KG1 (cell line): ENCODE results near the gene NOS1.
"Not testable (repeated sequence)": the region's sequence is repeated elsewhere in the genome, so short reads cannot be mapped to it uniquely, and the experiment has no call there.

Experiments used
- DNase-seq: peaks from one replicate; lab custom pipeline; 2025; lab: John Stamatoyannopoulos, UW

Gene NOS1

DNA sequence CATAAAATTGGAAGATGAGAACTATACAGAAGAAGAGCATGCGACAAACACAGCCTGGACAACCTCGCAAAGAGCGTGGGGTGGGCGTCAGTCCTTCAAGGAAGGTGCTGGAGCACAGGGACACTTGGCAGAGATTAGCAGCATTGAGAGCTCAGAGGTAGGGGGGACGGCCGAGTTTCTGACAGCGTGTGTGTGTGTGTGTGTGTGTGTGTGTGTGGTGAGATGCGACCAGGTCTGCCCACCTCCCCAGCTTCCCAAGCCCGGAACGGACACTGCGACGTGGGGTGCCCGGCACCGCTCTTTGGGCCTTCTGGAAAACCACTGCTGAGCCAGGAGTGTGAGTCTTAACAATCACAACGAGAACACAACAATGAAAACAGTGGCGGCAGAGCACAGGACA lies 153.2 kb downstream of the NOS1 start:
- no peak for DNase-seq

DNA sequence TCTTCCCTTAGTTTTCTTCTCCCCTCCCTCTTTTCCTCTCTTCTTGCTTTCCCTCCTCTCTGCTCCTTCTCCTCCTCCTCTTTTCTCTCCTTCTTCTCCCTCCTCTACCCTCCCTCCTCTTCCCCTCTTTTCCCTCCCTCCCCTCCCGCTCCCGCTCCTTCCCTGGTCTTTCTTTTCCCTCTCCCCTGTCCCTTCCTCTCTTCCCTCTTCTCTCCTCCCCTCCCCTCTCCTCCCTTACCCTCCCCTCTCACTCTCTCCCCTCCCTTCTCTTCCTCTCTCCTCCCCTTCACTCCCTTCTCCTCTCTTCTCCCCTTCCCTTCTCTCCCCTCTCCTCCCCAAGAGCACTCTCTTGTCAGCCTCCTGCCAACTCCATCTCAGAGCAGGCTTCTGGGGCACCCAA lies 153.8 kb downstream of the NOS1 start:
- no peak for DNase-seq

DNA sequence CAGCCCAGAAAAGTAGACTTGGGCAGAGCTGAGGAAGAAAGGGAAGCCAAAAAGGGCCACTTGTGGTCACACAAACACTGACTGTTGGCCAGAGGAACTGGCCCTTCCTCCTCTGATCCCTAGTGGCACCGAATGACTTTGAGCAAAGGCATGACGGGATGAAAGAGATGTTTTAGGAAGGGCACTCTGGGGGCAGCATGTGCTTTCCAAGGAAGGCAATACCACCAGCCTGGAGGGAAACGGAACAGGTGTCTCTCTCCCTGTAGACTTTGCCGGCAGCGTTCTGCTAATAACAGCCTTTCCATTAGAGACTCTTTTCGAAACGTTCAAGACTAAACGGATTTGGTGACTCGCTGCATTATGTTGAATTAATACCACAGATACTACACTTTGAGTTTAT lies 158.9 kb downstream of the NOS1 start:
- DNase-seq = no peak

DNA sequence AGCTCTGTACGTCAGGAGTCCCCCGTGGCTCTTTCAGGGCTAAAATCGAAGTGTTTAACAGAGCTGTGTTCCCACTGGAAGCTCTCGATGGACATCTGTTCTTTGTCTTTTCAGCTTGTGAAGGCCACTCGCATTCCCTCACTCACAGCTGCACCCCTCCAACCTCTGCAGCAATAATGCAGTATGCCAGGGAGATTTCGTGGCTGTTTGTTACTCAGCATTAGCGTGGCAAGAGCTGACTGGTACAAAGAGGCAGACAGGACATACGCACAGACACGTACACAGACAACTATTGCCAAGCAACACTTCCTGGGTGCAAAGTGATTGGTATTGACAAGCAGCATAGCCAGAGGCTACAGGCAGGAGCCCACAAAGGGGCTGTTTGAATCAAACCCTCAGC lies 159.4 kb downstream of the NOS1 start:
- no peak for DNase-seq

DNA sequence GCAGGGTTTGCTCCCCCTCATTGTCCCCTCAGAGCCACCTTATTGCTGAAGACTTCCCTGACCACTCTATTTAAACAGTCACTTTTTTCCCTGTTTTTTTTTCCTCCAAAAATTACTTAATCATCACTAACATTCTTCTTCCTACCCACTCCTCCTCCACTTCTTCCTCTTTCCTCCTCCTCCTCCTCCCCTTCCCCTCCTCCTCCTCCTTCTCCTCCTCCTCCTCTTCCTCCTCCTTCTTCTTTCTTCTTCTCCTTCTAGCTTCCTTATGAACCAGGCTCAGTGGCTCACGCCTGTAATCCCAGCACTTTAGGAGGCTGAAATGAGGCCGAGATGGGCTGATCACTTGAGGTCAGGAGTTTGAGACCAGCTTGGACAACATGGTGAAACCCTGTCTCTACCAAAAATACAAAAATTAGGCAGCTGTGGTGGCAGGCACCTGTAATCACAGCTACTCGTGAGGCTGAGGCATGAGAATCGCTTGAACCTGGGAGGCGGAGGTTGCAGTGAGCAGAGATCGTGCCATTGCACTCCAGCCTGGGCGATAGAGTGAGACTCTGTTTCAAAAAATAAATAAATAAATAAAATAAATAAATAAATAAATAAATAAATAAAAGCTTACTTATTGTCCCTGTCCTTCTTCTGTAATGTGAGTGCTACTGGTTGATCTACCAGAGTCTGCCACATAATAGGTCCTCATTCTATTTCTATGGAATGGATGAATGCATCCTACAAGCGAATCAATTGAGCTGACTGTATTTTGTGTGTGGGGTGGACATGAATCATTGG lies 161.3 kb downstream of the NOS1 start:
- not testable (repeated sequence) for DNase-seq

DNA sequence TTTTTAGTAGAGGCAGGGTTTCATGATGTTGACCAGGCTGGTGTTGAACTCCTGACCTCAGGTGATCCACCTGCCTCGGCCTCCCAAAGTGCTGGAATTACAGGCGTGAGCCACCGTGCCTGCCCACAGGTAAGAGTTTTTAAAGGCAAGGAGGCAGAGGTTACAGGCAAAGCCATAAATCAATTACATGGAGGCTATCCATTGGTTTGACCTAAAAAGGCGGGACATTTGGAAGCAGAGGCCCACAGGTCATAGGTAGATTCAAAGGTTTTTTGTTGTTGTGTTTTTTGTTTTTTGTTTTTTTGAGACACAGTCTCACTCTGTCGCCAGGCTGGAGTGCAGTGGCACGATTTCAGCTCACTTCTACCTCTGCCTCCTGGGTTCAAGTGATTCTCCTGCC lies 165.1 kb downstream of the NOS1 start:
- DNase-seq = not testable (repeated sequence)

DNA sequence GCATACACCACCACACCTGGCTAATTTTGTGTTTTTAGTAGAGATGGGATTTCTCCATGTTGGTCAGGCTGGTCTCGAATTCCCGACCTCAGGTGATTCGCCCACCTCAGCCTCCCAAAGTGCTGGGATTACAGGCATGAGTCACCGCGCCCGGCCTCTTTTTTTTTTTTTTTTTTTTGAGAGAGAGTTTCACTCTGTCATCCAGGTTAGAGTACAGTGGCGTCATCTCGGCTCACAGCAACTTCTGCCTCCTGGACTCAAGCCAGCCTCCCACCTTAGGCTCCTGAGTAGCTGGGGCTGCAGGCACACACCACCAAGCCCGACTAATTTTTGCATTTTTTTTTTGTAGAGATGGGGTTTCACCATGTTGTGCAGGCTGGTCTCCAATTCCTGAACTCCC lies 166.4 kb downstream of the NOS1 start:
- DNase-seq = not testable (repeated sequence)

DNA sequence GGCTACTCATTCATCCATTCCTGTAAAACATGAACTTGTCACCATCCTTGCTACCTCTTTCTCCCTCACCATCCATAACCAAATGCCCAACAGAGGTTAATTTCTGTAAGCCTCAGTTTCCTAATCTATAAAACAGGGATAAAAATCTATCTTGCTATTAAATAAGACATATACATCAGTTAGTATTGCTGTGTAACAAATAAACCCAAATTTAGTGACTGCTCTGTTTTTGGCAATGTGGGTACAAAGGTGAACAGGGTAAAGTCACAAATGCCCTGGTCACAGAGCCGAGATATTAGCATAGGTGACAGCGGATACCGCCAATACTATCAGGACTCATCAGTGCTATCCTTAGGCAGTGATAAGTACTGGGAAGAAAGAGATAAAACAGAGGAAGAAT lies 167.5 kb downstream of the NOS1 start:
- no peak for DNase-seq

DNA sequence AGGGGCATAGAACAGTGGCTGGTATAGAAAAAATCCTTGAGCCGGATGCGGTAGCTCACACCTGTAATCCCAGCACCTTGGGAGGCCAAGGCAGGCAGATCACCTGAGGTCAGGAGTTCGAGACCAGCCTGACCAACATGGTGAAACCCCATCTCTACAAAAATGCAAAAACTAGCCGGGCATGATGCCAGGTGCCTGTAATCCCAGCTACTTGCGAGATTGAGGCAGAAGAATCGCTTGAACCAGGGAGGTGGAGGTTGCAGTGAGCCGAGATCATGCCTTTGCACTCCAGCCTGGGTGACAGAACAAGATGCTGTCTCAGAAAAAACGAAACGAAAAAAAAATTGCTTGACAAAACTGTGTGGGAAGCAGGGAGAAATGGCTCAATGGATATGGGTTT lies 168.8 kb downstream of the NOS1 start:
- DNase-seq = not testable (repeated sequence)

DNA sequence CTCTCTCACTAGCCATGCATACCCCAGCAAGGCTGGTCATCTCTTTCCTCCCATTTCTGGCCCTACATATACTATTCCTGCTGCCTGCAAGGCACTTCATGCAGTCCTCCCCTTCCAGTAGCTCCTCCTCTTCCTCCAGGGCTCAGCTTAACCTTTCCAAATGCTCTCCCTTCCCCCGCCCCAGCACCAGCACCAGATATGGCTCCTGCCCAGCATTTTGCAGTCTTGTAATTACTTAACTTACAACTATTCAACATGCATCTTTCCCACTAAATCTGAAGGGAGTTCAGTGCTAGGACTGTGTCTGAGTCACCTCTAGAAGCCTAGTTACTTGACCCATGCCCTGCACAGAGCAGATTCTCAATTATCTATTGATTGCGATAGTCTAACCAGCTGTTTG lies 169.4 kb downstream of the NOS1 start:
- no peak for DNase-seq

DNA sequence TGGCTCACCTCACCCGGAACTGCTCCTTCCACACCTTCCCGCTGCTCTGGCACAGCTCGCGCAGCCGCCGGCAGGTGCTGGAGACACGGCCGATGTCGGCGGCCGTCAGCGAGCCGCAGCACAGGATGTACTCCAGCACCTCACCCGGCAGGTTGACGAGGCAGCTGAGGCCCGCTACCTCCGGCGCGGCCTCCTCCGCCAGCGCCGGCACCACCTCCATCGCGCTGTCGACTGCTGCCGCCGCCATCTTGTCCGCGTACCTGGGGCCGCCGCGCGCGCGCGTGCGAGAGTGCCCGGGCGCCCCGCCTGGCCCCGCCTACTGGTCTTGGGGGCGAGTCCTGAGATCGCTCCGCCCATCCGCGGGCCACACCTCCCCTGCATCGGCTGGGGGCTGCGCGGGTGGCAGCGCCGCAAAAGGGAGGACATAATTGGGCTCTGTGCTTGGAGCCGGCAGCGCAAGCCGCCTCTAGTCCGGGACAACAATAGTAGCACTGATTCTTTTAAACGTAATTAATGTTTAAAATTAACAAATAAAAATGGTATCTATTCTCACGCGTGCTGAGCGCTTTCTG lies 171.1 kb downstream of the NOS1 start, which contains the start of gene FBXO21:
FBXO21 (minus strand) TSS at position 261 of the 572 bp plus-strand sequence; CDS start at position 247, 14 bp downstream.
- DNase-seq = peak; percentile 46

DNA sequence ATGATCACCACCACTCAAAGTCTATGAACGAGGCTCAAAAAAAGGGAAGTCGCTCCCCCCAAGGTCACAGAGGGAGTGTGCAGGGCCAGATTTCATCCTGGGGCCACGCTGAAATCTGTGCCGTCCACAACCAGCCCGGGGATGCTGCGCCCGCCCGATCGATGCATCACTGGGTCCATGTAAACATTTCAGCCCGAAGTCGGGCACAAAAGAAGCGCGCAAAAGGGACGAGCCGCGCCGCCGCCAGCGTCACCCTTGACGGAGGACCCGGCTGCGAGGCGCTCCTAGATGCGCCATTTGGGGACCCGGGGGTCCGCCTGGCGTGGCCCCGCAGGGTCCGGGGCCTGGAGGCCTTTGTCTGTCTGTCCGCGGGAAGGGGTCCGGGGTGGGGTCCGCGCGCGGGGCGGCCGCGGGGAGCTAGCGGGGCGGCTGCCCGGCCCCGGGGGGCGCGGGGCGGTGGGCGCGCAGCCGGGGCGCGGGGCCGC lies 171.7 kb downstream of the NOS1 start:
- DNase-seq = no peak

DNA sequence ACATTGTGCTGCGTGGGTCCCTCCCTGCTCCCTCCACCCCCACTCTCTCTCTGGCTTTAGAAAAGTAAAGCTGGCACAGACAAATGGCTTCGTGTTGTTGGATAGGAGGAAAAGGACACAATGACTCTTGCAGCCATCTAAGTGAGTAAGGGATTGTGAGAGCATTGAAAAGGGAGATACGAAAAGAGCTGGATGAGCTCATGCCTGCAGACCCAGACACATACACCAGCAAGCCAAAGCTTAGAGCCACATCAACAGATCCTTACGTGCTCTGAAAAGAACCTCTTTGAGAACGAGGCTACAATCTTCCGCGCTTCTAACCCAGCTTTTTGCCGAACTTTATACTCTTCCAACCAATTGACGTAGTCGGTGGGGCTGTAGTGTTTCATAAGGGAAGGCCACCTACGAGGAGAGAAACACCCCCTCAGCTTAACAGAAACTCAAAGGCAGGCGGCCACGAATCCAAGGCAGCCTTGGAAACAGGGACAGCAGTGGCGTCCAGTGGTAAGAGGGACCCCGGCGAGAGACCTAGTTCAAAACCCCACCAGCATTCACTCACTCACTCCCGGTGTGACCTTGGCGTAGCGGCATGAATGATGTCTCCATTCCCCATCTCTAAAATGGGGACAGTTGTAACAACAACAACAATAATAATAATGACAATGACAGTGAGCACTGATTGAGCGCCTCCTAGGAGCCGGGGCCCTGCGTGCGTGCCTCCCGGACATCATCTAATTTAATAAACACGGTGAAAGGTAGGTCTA lies 172.3 kb downstream of the NOS1 start:
- no peak for DNase-seq

DNA sequence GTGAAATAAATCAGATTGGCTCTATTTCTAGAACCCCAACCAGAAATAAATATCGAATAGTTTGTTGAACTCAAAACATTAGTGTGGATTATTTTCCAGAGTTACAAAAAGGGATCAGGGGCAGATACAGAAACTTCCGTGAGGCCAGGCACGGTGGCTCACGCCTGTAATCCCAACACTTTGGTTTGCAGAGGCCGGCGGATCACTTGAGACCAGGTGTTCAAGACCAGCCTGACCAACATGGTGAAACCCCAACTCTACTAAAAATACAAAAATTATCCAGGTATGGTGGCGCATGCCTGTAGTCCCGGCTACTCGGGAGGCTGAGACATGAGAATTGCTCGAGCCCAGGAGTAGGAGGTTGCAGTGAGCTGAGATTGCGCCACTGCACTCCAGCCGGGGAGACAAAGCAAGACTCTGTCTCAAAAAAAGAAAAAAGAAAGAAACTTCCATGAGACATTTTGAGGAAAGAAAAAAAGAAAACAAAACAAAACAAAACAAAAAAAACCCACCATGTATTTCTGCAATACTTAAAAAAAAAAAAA lies 173.2 kb downstream of the NOS1 start:
- DNase-seq = no peak

DNA sequence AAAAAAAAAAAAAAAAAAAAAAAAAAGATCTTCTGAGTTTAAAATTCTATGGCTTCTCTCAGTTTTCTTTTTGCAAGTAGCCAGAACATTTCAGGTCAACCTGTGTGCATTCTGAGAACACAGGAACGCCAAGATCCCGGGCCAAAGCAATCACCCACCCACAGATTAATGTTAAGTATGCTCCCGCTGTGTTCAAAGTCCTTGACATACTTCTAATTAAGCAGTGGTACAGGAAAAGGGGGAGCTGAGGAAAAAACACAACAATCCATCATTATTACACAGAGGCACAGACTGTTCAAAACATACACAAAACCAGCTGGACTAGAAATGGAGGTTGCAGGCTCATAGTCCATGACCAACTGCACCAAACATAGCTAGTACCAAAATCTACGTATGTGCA lies 174.0 kb downstream of the NOS1 start:
- DNase-seq = no peak

DNA sequence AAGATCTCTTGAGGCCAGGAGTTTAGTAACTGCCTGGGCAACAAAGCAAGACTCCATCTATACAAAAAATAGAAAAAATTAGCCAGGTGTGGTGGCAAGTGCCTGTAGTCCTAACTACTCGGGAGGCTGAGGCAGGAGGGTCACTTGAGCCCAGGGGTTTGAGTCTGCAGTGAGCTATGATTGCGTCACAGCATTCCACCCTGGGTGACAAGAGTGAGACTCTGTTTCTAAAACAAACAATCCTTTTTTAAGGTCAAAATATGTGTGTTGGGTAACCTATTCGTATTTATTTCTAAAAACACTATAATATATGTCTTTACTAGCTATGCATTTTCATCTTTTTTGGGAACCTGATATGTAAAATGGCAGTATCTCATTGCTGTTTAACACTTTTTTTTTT lies 178.6 kb downstream of the NOS1 start:
- DNase-seq = no peak

DNA sequence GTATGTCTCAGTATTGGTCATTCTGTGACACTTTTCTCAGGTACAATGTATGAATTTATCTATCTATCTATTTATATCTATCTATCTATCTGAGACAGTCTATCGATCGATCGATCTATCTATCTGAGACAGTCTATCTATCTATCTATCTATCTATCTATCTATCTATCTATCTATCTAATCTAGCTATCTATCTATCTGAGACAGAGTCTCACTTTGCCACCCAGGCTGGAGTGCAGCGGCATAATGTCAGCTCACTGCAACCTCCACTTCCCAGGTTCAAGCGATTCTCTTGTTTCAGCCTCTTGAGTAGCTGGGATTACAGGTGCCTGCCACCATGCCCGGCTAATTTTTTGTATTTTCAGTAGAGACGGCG lies 180.0 kb downstream of the NOS1 start:
- not testable (repeated sequence) for DNase-seq

DNA sequence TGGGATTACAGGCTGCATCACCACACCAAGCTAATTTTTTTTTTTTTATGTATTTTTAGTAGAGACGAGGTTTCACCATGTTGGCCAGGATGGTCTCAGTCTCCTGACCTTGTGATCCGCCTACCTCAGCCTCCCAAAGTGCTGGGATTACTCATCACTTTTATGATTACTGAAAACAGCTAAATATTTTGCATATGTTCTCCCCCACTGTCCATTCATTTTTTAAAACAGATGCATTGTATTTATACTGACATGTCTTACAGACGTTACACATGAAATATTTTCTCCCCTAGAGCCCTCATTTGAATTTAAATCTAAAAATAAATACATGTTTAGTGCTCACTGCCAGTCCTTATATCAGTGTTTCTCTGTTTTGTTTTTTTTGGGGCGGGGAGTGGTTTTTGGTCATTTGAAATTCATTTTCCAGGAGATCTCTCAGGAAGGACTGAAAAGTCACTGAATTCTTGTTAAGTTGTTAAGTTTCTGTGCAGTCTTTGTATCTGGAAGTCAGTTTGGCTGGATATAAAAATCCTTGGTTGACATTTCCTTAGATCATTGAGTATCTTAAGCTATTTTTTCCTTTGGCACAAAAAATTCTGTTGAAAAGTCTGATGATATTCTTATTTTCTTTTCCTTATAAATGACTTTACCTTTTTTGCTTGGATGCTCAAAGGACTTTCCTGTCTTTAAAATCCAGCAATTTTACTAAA lies 180.5 kb downstream of the NOS1 start:
- DNase-seq = no peak

DNA sequence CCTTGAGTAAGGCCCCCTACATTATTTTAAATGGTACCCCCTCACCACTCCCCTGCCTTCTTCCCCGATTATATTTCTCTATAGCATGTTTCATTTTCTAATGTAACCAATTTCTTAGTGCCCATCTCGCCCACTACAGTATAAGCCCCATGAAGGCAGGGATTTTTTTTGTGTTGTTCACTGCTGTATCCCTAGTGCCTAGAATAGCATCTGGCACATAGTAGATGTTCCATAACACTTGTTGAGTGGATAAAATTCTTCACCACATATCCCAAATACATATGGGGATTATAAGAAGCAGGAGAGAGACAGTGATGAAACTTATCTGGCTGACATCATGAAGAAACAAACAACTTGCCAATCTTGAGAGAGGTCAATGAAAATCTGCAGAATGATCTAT lies 182.7 kb downstream of the NOS1 start:
- DNase-seq = no peak

DNA sequence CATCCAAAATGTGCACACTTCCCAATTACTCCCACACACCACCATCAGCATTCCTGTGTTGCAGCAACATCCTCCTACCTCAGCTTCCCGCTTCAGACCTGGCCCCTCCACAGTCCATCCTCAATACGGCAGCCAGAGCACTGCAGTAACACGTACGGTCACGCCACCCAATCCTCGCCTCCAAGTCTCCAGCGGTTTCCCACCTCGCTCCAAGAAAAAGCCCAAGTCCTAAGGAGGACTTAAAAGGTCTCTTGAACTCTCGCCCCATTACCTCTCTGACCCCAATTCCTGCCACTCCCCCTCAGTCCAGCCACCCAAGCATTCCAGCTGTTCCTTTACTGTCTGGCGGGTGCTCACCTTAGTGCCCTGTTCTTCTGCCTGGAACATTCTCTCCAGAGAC lies 183.1 kb downstream of the NOS1 start:
- no peak for DNase-seq

DNA sequence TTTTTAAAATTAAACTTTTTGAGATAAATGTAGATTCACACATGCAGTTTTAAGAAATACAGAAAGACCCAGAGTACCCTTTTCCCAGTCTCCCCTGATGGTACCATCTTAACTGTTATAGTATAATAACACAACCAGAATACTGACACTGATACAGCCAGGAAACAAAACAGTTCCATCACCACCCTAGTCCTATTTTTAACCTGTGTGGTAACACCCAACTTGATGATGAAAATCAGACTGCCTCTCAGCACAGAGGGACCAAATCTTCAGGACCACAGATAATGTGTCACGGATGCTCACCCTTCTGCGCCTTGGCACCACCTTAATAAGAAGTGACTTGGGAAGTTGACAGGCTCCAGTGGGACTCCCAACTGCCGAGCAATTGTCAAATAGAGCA lies 189.3 kb downstream of the NOS1 start:
- DNase-seq = no peak
